NCI-H187 (cell line): ENCODE data around the gene EEFSEC.

Experiments used
- DNase-seq, 2 experiments: peaks; one replicate each; lab custom pipeline; 2025; lab: John Stamatoyannopoulos, UW

EEFSEC gene

GRCh38 chr3:128447561-128448013 is 294.3 kb downstream of the EEFSEC start:
- no peak for DNase-seq

- DNase-seq, result no peak
These were observed 295.2 kb downstream of the EEFSEC start for GRCh38 chr3:128448491-128448890.

- DNase-seq, result no peak
These were observed 295.9 kb downstream of the EEFSEC start for GRCh38 chr3:128449111-128449638.

- no peak for DNase-seq
These were observed 298.8 kb downstream of the EEFSEC start for GRCh38 chr3:128452120-128452519.

- no peak for DNase-seq
These were observed 299.5 kb downstream of the EEFSEC start for GRCh38 chr3:128452678-128453275.

- no peak for DNase-seq
These were observed 300.4 kb downstream of the EEFSEC start for GRCh38 chr3:128453501-128454309.

GRCh38 chr3:128454310-128454618 is 301.0 kb downstream of the EEFSEC start:
- DNase-seq, result no peak

- no peak for DNase-seq
These were observed 301.8 kb downstream of the EEFSEC start for GRCh38 chr3:128455116-128455515.

- DNase-seq, result no peak
These were observed 302.8 kb downstream of the EEFSEC start for GRCh38 chr3:128455786-128456748.

- DNase-seq, result no peak
These were observed 303.8 kb downstream of the EEFSEC start for GRCh38 chr3:128456776-128457715.

- no peak for DNase-seq
These were observed 304.7 kb downstream of the EEFSEC start for GRCh38 chr3:128457937-128458336.
